GM18951 (cell line): Measurements from ENCODE around the gene KCNQ1OT1.

ENCODE experiments used
- POLR2A ChIP-seq: IDR thresholded peaks from 4 replicates; pipeline ENCODE4 v1.6.1; 2011; ENCODE audit warnings: mild to moderate bottlenecking; ENCODE audit not compliant: insufficient read length, insufficient read depth; ENCODE audit errors: extremely low read depth
- in situ Hi-C: fragments of 300-500 bp; cut with MboI; formaldehyde crosslinking; loops from one replicate; pipeline ENCODE4 v1.12.0; 2022; ENCODE audit warnings: low sequenced_read_pairs, mixed read lengths, inconsistent platforms; ENCODE audit not compliant: unreplicated experiment

KCNQ1OT1 gene

GRCh38 chr11:2694995-2695939, 4.5 kb downstream of the KCNQ1OT1 start:
- in situ Hi-C loops, result no loop called here
- TF ChIP-seq POLR2A, result no peak

GRCh38 chr11:2694495-2694894, 5.3 kb downstream of the KCNQ1OT1 start:
- TF ChIP-seq POLR2A, result no peak
- in situ Hi-C loops, result no loop called here

- in situ Hi-C loops, result no loop called here
- TF ChIP-seq POLR2A, result no peak
Observed at GRCh38 chr11:2693271-2694261, 6.2 kb downstream of the KCNQ1OT1 start.

GRCh38 chr11:2691991-2692875, 7.6 kb downstream of the KCNQ1OT1 start:
- no peak for TF ChIP-seq POLR2A
- in situ Hi-C loops, result no loop called here

GRCh38 chr11:2691355-2691761, 8.4 kb downstream of the KCNQ1OT1 start:
- in situ Hi-C loops, result no loop called here
- no peak for TF ChIP-seq POLR2A

GRCh38 chr11:2690596-2691354, 9.0 kb downstream of the KCNQ1OT1 start:
- in situ Hi-C loops, result no loop called here
- TF ChIP-seq POLR2A, result no peak

- TF ChIP-seq POLR2A, result no peak
- in situ Hi-C loops, result no loop called here
Observed at GRCh38 chr11:2689651-2690575, 9.9 kb downstream of the KCNQ1OT1 start.

- in situ Hi-C loops, result no loop called here
- TF ChIP-seq POLR2A, result no peak
Observed at GRCh38 chr11:2688381-2689231, 11.2 kb downstream of the KCNQ1OT1 start.

GRCh38 chr11:2687782-2688191, 12.0 kb downstream of the KCNQ1OT1 start:
- in situ Hi-C loops, result no loop called here
- TF ChIP-seq POLR2A, result no peak

- no peak for TF ChIP-seq POLR2A
- in situ Hi-C loops, result no loop called here
Observed at GRCh38 chr11:2687223-2687530, 12.6 kb downstream of the KCNQ1OT1 start.
